Measurements from ENCODE around the gene TRIP10.
"Not testable (repeated sequence)": the region's sequence is repeated elsewhere in the genome, so short reads cannot be mapped to it uniquely, and the experiment has no call there.

Gene TRIP10

DNA sequence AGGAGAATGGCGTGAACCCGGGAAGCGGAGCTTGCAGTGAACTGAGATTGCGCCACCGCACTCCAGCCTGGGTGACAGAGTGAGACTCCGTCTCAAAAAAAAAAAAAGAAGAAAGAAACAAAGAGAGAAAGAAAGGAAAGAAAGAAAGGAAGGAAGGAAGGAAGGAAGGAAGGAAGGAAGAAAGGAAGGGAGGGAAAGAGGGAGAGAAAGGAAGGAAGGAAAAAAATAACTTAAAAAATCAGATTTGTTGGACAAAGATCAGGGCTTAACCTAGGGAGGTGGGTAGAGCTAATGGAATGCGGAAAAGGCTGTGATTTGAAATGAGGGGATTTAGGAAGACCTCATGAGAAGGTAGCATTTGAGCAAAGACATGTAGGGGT lies 32.2 kb downstream of the TRIP10 start:
- not testable (repeated sequence) for DNase-seq

DNA sequence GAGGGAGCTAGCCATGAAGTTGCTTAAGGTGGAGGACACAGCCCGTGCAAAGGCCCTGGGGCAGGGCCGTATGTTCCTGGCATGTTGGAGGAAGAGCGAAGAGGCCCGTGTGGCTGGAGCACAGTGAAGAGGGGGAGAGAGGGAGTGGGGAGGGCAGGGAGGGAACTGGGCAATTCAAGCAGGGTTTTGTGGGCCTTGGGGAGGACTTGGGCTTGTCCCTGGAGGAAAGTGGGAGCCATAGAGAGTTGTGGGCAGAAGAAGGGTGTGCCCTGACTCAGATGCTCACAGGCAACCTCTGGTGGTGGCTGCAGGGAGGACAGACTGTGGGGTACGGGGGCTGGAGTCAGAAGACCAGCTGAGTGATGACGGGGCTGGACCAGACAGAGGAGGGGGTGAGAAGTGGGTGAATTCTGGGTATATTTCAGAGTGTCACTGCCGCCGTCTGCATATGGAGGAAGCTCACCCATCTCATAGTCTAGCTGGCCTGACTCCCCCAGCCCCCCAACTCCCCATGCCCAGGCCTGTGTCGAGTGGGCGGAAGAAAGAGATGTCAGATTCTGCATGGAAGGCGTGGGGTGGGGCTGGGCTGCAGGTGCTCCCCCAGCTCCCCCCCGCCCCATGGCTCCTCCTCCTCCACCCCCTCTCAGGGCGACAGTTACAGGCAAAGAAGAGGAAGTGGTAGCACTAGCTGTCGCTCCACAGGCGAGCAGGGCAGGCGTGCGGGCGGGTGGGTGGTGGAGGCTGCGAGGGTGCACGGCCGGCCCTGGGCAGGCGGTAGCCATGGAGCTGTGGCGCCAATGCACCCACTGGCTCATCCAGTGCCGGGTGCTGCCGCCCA lies 32.8 kb downstream of the TRIP10 start, which contains the start of gene VAV1:
Gene VAV1 (plus strand): TSS at position 681 of the 838 bp plus-strand sequence. CDS start 100 bp downstream, at position 781.
- peak; percentile 88 to 91 for DNase-seq

DNA sequence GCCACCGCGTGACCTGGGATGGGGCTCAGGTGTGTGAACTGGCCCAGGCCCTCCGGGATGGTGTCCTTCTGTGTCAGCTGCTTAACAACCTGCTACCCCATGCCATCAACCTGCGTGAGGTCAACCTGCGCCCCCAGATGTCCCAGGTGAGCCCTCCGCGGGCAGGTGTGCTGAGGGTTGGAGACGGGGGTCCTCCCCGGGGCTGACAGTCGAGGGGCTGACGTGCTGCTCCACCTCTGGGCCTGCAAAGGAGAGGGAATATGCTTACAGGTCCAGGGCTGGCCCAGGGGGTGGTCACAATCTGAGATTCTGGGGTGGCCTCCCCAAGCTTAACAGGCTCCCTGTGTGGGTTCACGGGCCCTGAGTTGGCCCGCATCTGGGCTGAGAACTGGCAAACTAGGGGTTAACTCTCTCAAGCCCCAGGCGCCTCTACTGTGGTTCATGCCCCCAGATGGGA lies 33.4 kb downstream of the TRIP10 start:
- DNase-seq = no peak

DNA sequence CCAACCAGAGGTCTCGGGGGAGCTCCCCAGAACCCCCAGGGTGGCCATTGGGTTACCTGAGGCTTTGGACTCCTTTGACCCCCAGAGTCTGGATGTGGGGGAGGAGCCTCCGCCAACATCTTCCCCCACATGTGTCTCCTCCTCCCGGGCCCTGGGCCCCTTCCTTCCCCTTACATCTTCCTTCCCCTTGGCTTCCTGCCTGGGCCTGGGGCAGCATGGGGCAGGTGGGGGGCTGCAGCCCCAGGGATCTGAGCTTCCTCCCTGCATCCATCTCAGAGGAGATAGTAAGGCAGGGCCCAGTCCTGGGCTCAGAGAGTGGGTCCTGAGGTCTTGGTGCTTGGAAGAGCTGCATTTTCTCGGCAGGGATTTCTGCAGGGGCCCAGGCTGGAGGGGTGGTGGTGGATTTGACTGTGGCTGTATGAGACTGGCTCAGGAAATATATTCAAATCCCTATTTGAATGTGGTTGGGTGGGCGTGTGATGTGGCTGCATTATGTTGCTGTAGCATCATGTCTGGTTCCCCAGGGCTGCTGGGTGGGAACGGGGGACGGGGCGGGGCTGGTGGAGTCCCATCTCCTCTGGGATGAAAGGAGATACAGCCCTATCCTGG lies 33.9 kb downstream of the TRIP10 start:
- DNase-seq = peak; percentile 36 to 43

DNA sequence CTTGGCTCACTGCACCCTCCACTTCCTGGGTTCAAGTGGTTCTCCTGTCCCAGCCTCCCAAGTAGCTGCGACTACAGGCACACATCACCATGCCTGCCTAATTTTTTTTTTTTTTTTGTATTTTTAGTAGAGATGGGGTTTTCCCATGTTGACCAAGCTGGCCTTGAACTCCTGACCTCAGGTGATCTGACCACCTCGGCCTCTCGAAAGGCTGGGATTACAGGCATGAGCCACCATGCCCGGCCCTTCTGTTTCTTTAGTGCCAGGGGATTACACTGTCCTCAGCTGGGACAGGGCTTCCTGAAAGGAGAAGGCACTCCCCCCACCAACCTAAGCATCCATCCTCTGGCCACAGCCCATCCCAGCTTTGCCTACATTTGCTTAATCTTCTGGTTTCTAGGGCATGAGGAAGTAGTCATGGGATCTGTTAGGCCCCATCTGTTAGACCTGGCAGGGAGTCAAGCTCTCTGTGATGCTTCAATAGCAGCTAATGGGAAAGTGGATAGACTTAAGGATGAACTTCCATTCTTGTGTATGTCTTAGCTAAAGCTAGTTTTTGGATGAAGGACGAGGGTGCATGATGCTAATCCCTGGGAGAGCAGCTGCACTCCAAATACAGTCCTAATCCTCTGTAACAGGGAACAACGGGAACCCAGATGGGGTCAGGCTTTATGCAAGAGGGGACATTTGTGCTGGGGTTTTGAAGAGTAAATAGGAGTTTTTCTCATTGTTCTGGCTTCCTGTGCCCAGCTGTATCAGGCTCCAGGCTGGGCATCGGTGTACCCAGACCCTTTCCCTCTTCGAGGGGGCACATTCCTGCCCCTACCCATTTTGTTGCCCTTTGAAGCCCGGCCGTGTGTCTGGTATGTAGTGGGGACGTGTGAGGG lies 35.6 kb downstream of the TRIP10 start:
- no peak for DNase-seq

DNA sequence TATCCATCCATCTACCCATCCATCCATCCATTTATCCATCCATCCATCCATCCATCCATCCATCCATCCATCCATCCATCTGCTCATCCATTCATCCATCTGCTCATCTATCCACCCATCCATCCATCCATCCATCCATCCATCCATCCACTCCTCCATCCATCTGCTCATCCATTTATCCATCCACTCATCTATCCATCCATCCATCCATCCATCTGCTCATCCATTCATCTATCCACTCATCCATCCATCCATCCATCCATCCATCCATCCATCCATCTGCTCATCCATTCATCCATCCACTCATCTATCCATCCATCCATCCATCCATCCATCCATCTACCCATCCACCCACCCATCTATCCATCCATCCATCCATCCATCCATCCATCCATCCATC lies 36.6 kb downstream of the TRIP10 start:
- not testable (repeated sequence) for DNase-seq

DNA sequence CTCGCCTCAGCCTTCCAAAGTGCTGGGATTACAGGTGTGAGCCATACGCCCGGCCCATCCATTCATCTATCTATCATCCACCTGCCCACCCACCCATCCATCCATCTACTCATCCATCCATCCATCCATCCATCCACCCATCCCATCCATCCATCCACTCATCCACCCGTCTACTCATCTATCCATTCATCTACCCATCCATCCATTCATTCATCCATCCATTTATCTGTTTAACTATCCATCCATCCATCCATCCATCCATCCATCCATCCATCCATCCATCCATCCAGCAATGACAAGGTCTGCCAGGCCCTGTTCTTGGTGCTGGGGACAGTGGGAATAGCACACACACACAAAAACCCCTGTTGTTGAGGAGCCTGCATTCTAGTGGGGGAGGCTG lies 37.5 kb downstream of the TRIP10 start:
- no peak for DNase-seq

DNA sequence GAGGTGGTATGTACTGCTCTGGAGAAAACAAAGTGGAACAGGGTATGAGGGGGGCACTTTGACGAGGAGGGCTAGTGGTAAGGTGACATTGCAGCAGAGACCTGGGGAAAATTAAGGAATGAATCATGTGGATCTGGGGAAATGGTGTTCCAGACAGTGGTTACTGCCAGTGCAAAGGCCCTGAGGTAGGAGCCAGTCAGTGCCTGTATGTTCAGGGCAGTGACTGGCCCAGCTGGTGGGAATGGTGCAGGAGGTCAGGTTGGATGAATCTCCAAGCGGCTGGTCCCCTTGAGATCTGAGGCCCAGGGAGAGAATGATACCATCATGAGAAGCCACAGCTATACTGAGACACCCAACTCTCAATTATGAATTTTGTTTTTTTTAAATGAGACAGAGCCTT lies 38.0 kb downstream of the TRIP10 start:
- no peak for DNase-seq

DNA sequence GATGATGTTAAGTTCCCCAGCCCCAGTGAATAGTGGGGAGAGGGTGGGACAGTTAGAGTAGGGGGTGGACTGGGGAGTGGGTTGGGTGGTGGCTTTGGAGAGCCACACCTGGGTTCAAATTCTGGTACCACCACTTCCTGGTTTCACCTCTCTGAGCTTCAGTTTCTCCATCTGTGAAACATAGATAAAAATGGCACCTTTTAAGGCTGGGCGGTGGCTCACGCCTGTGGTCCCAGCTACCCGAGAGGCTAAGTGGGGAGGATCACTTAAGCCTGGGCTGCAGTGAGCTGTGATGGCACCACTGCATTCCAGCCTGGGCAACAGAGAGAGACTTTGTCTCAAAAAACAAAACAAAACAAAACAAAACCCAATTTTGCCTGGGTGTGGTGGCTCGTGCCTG lies 38.9 kb downstream of the TRIP10 start:
- no peak for DNase-seq

DNA sequence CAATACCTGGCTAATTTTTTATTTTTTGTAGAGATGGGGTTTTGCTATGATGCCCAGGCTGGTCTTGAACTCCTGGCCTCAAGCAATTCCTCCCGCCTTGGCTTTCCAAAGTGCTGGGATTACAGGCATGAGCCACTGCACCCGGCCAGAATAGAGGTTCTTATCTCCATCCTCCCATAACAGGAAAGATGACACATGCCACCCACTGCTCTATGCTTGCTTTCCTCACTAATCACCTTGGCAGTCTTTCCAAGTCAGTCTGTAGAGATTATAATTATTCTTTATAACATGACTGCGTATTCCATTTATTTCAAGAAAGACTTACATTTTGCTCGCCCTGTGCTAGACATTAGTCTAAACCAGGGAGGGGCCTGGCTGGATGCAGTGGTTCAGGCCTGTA lies 39.7 kb downstream of the TRIP10 start:
- DNase-seq = no peak

DNA sequence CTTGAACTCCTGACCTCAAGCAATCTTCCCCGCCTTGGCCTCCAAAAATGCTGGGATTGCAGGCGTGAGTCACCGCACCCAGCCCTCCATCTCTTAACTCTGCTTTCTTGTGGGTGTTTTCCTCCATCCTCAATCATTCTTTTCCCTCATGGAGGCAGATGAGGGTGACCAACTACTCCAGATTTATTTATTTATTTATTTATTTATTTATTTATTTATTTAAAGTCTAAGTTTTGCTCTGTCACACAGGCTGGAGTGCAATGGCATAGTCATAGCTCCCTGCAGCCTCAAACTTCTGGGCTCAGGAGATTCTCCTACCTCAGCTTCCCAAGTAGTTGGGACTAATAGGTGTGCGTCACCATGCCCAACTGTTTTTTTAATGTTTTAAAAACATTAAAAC lies 47.9 kb downstream of the TRIP10 start:
- DNase-seq = no peak

DNA sequence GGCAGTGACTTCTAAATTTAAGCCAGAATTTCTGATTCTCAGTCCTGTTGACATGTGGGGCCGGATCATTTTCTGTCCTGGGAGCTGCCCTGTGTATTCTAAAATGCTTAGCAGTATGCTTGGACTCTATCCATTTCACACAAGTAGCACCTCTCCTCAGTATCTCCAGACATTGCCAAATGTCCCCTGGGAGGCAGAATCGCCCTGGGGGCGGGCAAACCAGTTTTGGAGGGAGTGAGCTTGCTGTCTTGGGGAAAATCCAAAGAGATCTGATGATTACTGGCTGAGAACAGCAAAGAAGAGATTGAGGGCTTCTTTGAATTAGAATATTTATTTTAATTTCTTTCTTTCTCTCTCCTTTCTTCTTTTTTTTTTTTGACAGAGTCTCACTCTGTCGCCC lies 49.4 kb downstream of the TRIP10 start:
- DNase-seq = no peak

DNA sequence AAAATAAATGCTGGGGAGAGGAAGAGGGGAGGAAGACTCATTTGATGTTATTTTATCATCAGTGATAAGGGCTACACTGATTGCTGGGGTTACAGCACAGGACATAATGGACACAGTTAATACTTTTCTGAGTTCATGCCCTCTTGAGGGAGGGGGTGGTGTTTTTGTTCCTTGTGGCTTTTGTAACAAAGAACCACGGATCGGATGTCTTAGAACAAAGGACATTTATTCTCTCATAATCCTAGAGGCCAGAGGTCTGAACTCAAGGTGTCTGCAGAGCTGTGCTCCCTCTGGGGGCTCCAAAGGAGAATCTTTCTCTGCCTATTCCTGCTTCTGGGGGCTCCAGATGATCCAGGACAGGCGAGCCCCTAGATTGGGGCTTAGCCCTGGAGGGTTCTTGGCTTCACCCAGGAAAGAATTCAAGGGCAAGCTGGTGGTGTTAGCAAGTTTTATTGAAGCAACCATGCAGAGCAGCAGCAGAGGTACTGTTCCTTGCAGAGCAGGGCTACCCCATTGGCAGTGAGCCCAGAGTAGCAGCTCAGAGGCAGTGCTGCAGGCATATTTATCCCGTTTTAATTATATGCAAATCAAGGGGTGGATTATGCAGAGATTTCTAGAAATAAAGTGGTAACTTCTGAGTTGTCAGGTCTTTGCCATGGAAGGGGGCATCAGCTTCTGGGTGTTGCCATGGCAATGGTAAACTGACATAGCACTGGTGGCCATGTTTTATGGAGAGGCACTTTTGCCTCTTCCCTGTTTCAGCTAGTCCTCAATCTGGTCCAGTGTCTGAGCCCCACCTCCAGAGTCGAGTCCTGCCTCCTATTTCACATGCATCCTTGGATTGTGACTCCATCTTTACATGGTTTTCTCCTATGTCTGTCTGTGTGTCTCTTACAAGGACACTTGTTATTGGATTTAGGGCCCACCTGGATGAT lies 51.0 kb downstream of the TRIP10 start:
- DNase-seq = no peak

DNA sequence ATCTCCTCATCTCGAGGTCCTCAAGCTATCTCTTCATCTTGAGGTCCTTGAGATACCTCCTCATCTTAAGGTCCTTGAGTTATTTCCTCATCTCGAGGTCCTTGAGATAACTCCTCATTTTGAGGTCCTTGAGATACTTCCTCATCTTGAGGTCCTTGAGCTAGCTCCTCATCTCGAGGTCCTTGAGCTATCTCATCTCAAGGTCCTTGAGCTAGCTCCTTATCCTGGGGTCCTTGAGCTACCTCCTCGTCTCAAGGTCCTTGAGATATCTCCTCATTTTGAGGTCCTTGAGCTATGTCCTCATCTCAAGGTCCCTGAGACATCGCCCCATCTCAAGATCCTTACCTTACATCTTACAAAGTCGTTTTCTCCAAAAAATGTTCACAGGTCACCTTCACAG lies 51.8 kb downstream of the TRIP10 start:
- DNase-seq = no peak

DNA sequence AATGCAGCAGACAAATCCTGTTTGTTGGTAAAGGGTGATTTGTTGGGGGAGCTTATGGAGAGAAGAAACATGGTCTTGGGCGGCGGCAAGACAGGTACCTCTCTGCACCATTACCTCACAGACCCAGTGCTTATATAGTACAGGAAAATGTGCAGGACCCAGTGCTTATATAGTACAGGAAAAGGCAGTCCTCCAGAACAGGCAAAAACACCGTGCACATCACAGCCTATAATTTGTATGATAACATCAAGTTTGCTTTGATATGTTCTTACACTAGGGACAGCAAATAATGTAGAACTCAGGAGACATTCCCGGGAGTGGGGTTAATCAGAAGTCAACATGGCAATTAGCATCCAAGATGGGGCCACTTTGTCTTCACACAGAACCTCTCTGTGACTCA lies 53.9 kb downstream of the TRIP10 start:
- DNase-seq = no peak

DNA sequence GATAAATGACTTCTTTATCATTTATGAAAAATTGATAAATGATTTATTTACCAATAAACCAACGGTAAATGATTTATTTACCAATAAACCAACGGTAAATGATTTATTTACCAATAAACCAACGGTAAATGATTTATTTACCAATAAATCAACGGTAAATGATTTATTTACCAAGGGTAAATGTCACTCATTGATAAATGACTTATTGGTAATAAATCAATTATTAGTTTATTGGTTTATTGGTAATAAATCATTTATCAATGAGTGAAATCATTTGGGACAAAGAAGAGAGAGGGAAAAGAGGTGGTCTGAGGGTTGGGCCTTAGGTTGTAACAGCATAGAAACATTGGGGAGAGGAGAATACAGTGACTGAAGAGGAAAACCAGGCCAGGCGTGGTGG lies 54.5 kb downstream of the TRIP10 start:
- no peak for DNase-seq

DNA sequence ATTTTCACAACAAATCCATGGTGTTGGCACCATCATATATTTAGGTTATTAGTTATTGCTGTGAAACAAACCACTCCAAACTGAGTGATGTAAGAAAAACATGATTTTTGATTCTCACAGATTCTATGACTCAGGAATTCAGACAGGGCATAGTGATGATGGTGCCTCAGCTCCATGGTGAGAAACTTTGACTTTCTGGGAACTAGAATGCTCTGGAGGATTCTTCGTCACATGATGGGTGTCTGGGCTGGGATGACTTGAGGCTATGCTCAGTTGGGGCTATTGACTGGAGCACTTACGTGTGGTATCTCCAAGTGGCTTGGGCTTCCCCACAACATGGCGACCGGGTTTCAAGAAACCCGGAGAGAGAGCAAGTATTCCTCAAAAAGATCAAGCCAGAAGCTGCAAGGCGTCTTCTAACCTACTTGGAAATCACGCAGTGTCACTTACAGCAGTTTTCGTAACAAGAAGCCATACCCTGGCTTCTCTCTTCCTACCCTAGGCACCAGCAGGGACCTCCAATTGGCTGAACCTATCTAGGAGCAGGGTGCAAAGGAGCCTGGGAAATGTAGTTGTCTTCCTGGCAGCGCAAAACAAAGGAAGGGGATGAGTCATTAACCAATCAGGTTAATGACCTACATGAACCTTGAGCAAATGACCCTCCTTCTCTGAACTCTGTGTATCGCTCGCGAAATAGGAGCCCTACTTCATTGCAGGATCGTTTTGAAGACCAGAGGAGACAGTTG lies 55.4 kb downstream of the TRIP10 start:
- no peak for DNase-seq

DNA sequence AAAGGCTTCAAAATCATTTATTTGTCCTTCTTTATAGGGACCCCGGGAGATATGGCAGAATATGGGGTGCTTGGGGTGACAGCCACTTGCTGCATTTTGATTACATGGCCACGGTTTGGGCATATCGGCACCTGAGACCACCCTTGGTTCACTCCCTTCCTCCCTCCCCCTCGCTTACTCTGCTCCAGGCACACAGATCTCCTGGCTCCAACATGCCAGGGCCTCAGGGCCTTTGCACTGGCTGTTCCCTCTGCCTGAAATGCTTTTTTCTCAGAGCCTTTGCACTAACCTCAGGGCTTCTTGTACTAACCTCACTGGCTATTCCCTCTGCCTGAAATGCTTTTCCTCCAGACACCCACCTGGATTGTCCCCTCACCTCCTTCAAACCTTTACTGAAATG lies 56.8 kb downstream of the TRIP10 start:
- DNase-seq = no peak

DNA sequence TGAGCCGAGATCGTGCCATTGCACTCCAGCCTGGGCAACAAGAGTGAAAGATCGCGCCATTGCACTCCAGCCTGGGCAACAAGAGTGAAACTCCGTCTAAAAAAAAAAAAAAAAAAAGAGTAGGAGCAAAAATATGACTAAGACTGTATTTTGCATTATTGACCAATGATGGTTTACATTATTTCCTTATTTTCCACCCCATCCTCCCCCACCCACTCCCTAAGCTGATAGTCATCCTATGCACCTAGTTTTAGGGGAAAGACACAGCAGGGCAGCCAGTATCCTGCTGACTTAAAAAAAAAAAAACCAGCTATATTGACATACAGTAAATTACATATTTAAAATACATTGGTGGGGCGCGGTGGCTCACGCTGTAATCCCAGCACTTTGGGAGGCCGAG lies 58.2 kb downstream of the TRIP10 start:
- no peak for DNase-seq

DNA sequence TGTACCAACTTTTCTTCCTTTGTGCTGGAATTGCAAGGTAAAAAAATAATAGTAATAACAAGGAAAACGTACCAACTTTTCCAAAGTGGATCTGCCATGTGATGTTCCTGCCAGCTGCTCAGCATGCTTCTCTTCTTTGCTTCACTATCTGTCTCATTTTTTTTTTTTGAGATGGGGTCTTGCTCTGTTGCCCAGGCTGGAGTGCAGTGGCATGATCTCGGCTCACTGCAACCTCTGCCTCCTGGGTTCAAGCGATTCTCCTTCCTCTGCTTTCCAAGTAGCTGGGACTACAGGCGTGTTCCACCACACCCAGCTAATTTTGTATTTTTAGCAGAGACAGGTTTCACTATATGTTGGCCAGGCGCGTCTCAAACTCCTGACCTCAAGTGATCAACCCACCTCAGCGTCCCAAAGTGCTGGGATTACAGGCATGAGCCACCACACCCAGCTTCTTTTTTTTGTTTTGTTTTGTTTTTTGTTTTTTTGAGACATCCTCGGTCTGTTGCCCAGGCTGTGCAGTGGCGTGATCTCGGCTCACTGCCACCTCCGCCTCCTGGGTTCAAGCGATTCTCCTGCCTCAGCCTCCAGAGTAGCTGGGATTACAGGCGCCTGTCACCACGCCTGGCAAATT lies 60.8 kb downstream of the TRIP10 start:
- DNase-seq = not testable (repeated sequence)

DNA sequence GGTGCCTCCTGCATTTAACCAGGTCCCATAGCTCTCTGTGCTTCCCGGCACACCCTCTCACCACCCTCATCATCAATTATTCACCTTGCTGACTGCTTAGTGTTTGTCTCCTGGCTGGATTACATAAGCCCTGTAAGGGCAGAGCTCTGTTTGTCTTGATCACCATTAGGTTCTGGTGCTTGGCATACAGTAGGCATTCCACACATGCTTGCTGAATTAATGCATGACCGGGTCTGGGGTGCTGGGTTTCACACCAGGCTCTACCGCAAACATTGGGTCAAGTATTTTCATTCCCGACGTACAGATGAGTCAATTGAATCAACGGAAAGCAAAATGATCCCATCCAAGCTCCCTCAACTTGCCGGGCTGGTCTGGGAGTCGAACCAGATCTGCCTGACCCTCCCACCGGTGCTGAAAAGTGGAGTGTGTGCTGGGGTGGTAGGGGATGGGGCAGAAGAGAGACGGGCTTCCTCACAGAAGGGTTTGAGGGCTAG lies 61.6 kb downstream of the TRIP10 start:
- DNase-seq = no peak

All from activated CD4-positive, alpha-beta T cell treated with anti-CD3 and anti-CD28 coated beads for 4 hours (primary cell).